Vagina (tissue), 2 donors: ENCODE data around the gene SPSB2. TPM values are rescaled to one million over a fixed set of nuclear protein-coding genes. Genes with fewer than 3 reads are reported as not detected.

ENCODE experiments used
- DNase-seq, 2 donors: peaks; one replicate each; pipeline ENCODE4 v3.0.0-alpha.2; 2017; ENCODE audit errors: extremely low spot score in 2 of 2
- H3K27ac ChIP-seq: fragments of 200-600 bp; sonication (generic); one replicate; pipeline ENCODE4 v1.5.1; 2019
- H3K27me3 ChIP-seq: fragments of 200-600 bp; sonication (generic); one replicate; pipeline ENCODE4 v1.5.1; 2019
- H3K36me3 ChIP-seq, 2 donors: fragments of 200-600 bp; sonication (generic); one replicate each; pipeline ENCODE4 v1.5.1; 2017 to 2019
- H3K4me1 ChIP-seq: fragments of 200-600 bp; sonication (generic); one replicate; pipeline ENCODE4 v1.5.1; 2019
- H3K4me3 ChIP-seq, 2 donors: fragments of 200-600 bp; sonication (generic); 1 replicate in 1 of 2; 2 replicates in 1 of 2; pipeline ENCODE4 v1.5.1; 2016 to 2019
- H3K9me3 ChIP-seq: fragments of 200-600 bp; sonication (generic); one replicate; pipeline ENCODE4 v1.5.1; 2019
- POLR2A ChIP-seq, 2 donors: fragments of 450-650 bp; IDR thresholded peaks; one replicate each; pipeline ENCODE4 v1.6.1; 2017; ENCODE audit warnings: antibody characterized with exemption in 2 of 2, mild to moderate bottlenecking in 2 of 2, moderate library complexity in 2 of 2
- POLR2AphosphoS5 ChIP-seq, 2 donors: sonication (generic); formaldehyde crosslinking; IDR thresholded peaks; one replicate each; pipeline ENCODE4 v1.9.0; 2017; ENCODE audit warnings: antibody characterized with exemption in 2 of 2, mild to moderate bottlenecking in 2 of 2, low read depth in 1 of 2; ENCODE audit not compliant: insufficient read depth in 1 of 2
- intact Hi-C: fragments of 100-400 bp; cut with DNase I; formaldehyde crosslinking; loops from one replicate; pipeline ENCODE4 v1.15.1; 2023
- total RNA-seq: library from RNA; depleted of rRNA; stranded (reverse); fragments of >200 nt; gene quantifications from one replicate; pipeline ENCODE4 v1.2.3, GENCODE V29; 2016
- TF ChIP-seq, protein P1 (sequence below), 3 experiments: fragments of 450-650 bp in 2 of 3; fragments of 200-600 bp in 1 of 3; sonication (generic) in 1 of 3; IDR thresholded peaks; one replicate each; pipeline ENCODE4 v1.5.1; 2017 to 2019; ENCODE audit warnings: antibody characterized with exemption in 3 of 3, mild to moderate bottlenecking in 2 of 3, moderate library complexity in 2 of 3

The SPSB2 gene
- total RNA-seq, 1 donor from 2014 or later: 3.2 TPM

- intact Hi-C loops: no loop called here
Measured at GRCh38 chr12:6837370-6838060, 35.6 kb downstream of the SPSB2 start.

DNA sequence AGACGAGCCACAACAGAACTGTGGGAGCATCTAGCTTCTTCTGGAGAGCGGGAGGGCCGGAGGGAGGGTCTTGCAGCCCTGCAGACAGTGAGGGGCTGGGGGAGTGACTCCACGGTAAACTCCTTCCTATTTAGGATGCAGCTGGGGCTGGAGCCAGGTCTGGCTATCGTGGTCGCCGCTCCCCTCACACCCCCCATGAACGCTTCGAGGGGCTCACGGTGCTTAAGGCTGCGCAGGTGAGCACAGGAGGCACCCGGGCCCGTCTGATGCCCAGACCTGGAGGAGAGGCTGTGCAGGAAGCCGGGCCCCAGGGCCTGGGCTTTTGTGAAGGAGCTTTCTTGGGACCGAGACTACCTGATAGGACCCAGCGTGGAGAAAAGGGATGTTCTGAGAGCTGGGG, 36.3 kb downstream of the SPSB2 start:
- Histone ChIP-seq H3K4me1 (no peaks in the 10 kb centered on the region), H3K9me3 (no peaks in the 10 kb centered on the region), H3K4me3 (no peak overlapping the region), H3K27me3 (no peaks in the 10 kb centered on the region), H3K36me3 (peaks cover 0 to 22% of the 10 kb centered on the region in 2 donors), H3K27ac (no peak overlapping the region)
- TF ChIP-seq, protein P1, sequence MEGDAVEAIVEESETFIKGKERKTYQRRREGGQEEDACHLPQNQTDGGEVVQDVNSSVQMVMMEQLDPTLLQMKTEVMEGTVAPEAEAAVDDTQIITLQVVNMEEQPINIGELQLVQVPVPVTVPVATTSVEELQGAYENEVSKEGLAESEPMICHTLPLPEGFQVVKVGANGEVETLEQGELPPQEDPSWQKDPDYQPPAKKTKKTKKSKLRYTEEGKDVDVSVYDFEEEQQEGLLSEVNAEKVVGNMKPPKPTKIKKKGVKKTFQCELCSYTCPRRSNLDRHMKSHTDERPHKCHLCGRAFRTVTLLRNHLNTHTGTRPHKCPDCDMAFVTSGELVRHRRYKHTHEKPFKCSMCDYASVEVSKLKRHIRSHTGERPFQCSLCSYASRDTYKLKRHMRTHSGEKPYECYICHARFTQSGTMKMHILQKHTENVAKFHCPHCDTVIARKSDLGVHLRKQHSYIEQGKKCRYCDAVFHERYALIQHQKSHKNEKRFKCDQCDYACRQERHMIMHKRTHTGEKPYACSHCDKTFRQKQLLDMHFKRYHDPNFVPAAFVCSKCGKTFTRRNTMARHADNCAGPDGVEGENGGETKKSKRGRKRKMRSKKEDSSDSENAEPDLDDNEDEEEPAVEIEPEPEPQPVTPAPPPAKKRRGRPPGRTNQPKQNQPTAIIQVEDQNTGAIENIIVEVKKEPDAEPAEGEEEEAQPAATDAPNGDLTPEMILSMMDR (IDR thresholded peaks at IDR 0.05): no peak
- TF ChIP-seq POLR2A (IDR thresholded peaks at IDR 0.05) (no peak), POLR2AphosphoS5 (IDR thresholded peaks at IDR 0.05; ENCODE audit: insufficient read depth in 1 of 2, low read depth in 1 of 2) (no peak)
- no peak for DNase-seq
- intact Hi-C loops: no loop called here

More at GRCh38 chr12:6837370-6838060, 35.6 kb downstream of the SPSB2 start:
- Histone ChIP-seq H3K4me3 (no peak overlapping the region), H3K4me1 (no peaks in the 10 kb centered on the region), H3K27ac (no peak overlapping the region), H3K9me3 (no peaks in the 10 kb centered on the region), H3K27me3 (no peaks in the 10 kb centered on the region), H3K36me3 (peaks cover 0 to 22% of the 10 kb centered on the region in 2 donors)
- no peak for DNase-seq
- TF ChIP-seq, protein P1 (IDR thresholded peaks at IDR 0.05): no peak
- TF ChIP-seq POLR2A (IDR thresholded peaks at IDR 0.05) (no peak), POLR2AphosphoS5 (IDR thresholded peaks at IDR 0.05; ENCODE audit: insufficient read depth in 1 of 2, low read depth in 1 of 2) (no peak)

- Histone ChIP-seq H3K27ac (no peak overlapping the region), H3K4me1 (peaks cover 4% of the 10 kb centered on the region), H3K9me3 (no peaks in the 10 kb centered on the region), H3K36me3 (peaks cover 0 to 22% of the 10 kb centered on the region in 2 donors), H3K4me3 (no peak overlapping the region), H3K27me3 (no peaks in the 10 kb centered on the region)
- DNase-seq: no peak
- TF ChIP-seq POLR2A (IDR thresholded peaks at IDR 0.05) (no peak), POLR2AphosphoS5 (IDR thresholded peaks at IDR 0.05; ENCODE audit: insufficient read depth in 1 of 2, low read depth in 1 of 2) (no peak)
- TF ChIP-seq, protein P1 (IDR thresholded peaks at IDR 0.05): no peak
- intact Hi-C loops: no loop called here
Measured at GRCh38 chr12:6834873-6835272, 38.2 kb downstream of the SPSB2 start.

DNA sequence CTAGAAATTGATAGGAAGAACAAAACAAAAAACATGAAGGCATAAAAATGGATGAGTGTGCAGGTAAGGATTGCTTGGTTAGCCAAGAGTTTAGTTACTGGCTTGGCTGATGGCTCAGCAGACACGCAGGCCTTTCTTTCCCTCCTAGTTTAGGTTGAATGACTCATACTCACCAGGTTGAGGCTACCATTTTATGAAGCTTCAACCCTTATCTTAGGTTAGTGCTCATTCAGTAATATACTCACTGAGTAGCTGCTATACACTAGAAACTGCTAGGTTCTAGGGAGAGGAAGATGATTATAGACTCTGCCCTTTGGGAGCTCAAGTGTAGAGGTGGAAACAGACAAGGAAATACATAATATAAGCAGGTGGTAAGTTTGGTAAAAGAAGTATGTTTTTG, 38.8 kb downstream of the SPSB2 start:
- Histone ChIP-seq H3K4me3 (no peak overlapping the region), H3K36me3 (peaks cover 0 to 22% of the 10 kb centered on the region in 2 donors), H3K4me1 (peaks cover 10% of the 10 kb centered on the region), H3K27ac (no peak overlapping the region), H3K27me3 (no peaks in the 10 kb centered on the region), H3K9me3 (no peaks in the 10 kb centered on the region)
- intact Hi-C loops: no loop called here
- no peak for DNase-seq
- no peak for TF ChIP-seq POLR2AphosphoS5 (IDR thresholded peaks at IDR 0.05; ENCODE audit: insufficient read depth in 1 of 2, low read depth in 1 of 2)
- TF ChIP-seq, protein P1 (IDR thresholded peaks at IDR 0.05): no peak
- TF ChIP-seq POLR2A (IDR thresholded peaks at IDR 0.05): no peak

DNA sequence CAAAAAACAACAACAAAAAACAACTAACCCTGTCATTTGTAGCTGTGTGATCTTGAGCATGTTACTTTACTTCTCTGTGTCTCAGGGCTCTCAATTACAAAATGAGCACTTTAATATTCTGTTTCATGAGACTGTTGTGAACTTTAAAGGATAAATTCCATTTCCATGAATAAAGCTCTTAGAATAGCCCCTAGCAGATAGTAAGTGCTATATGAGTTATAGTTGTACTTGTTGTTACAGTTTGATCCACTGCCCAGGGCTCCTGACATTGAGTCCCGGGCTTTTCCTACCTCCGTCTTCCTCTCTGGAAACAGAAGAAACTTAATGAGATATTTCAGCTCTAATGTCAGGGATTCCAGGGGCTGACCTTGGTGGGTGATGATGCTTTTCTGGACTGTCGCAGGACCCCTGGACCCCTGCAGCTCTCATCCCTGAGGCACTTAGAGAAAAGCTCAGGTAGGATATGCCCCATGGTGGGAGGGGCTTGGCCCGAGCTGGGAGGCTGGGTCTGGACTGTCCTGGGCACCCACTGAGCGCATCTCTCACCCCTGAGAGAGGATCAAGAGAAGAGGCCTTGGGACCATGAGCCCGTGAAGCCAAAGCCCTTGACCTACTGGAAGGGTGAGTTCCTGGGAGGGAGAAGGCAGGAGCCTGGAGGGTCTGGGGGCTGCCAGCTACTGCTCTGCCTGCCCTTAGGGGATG, 39.8 kb downstream of the SPSB2 start:
- peaks cover 14% of the 10 kb centered on the region for H3K4me1 ChIP-seq
- intact Hi-C loops: no loop called here
- H3K27ac ChIP-seq: no peak overlapping the region
- H3K9me3 ChIP-seq: no peaks in the 10 kb centered on the region
- DNase-seq: no peak
- no peak overlapping the region for H3K4me3 ChIP-seq
- H3K27me3 ChIP-seq: no peaks in the 10 kb centered on the region
- TF ChIP-seq, protein P1 (IDR thresholded peaks at IDR 0.05): no peak
- TF ChIP-seq POLR2AphosphoS5 (IDR thresholded peaks at IDR 0.05; ENCODE audit: insufficient read depth in 1 of 2, low read depth in 1 of 2) (no peak), POLR2A (IDR thresholded peaks at IDR 0.05) (no peak)
- peaks cover 0 to 22% of the 10 kb centered on the region in 2 donors for H3K36me3 ChIP-seq
